Suprapubic skin (tissue), 4 donors: ENCODE measurements around the gene TMEM72. TPM values are rescaled to one million over a fixed set of nuclear protein-coding genes. Genes with fewer than 3 reads are reported as not detected.

Source experiments
- DNase-seq, 2 donors: peaks; one replicate each; pipeline ENCODE4 v3.0.0-alpha.2; 2019; ENCODE audit warnings: low spot score in 2 of 2
- H3K27ac ChIP-seq: fragments of 200-600 bp; sonication (generic); one replicate; pipeline ENCODE4 v1.5.1; 2019
- H3K27me3 ChIP-seq: fragments of 200-600 bp; sonication (generic); one replicate; pipeline ENCODE4 v1.5.1; 2019
- H3K36me3 ChIP-seq: fragments of 200-600 bp; sonication (generic); one replicate; pipeline ENCODE4 v1.5.1; 2019
- H3K4me1 ChIP-seq: fragments of 200-600 bp; sonication (generic); one replicate; pipeline ENCODE4 v1.5.1; 2019
- H3K4me3 ChIP-seq: fragments of 200-600 bp; sonication (generic); one replicate; pipeline ENCODE4 v1.5.1; 2019; ENCODE audit warnings: mild to moderate bottlenecking
- H3K9me3 ChIP-seq: fragments of 200-600 bp; sonication (generic); one replicate; pipeline ENCODE4 v1.5.1; 2019
- EP300 ChIP-seq: sonication (generic); formaldehyde crosslinking; IDR thresholded peaks from one replicate; pipeline ENCODE4 v1.6.1; 2017; ENCODE audit warnings: antibody characterized with exemption
- POLR2A ChIP-seq, 2 donors: fragments of 450-650 bp; IDR thresholded peaks; one replicate each; pipeline ENCODE4 v1.6.1; 2017; ENCODE audit warnings: antibody characterized with exemption in 2 of 2, mild to moderate bottlenecking in 2 of 2, moderate library complexity in 2 of 2
- POLR2AphosphoS5 ChIP-seq, 3 donors: sonication (generic); formaldehyde crosslinking; IDR thresholded peaks; one replicate each; pipeline ENCODE4 v1.6.1; 2017; ENCODE audit warnings: antibody characterized with exemption in 3 of 3
- WGBS: methylation state at CpG from one replicate; pipeline ENCODE4 v1.1.5; 2018; 5-methylcytosine and 5-hydroxymethylcytosine counted together
- total RNA-seq, 4 donors: library from RNA; depleted of rRNA; stranded (reverse); fragments of >200 nt; gene quantifications; one replicate each; pipeline ENCODE4 v1.1.0, GENCODE V29; 2016
- TF ChIP-seq, protein P1 (sequence below), 2 donors: fragments of 200-600 bp in 1 of 2; fragments of 450-650 bp in 1 of 2; sonication (generic) in 1 of 2; IDR thresholded peaks; one replicate each; pipeline ENCODE4 v1.5.1; 2016 to 2019; ENCODE audit warnings: antibody characterized with exemption in 2 of 2, mild to moderate bottlenecking in 1 of 2, moderate library complexity in 1 of 2

TMEM72 gene
- total RNA-seq, 4 donors from 2014 or later: not detected

DNA sequence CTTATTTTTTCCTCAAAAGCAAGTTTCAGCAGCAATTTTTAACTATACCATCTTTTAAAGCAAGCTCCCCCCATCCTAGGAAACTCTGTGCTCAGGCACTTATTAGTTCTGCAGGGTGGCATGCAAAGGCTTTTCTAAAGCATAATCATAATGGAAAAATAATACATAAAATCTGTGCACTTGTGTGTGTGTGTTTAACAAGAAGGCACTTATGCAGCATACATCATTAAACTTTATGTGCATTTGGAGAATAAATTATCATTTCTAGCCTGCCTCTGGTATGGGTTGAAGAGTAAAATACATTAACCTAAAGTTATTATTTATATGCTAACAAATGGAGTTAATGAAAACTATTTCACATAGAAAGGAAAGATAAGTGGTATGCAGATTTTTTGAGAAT lies 42.9 kb downstream of the TMEM72 start:
- Histone ChIP-seq H3K27ac (no peak overlapping the region), H3K36me3 (peaks cover 4% of the 10 kb centered on the region), H3K4me1 (peaks cover 23% of the 10 kb centered on the region), H3K9me3 (no peaks in the 10 kb centered on the region), H3K4me3 (no peak overlapping the region), H3K27me3 (no peaks in the 10 kb centered on the region)
- TF ChIP-seq, protein P1, sequence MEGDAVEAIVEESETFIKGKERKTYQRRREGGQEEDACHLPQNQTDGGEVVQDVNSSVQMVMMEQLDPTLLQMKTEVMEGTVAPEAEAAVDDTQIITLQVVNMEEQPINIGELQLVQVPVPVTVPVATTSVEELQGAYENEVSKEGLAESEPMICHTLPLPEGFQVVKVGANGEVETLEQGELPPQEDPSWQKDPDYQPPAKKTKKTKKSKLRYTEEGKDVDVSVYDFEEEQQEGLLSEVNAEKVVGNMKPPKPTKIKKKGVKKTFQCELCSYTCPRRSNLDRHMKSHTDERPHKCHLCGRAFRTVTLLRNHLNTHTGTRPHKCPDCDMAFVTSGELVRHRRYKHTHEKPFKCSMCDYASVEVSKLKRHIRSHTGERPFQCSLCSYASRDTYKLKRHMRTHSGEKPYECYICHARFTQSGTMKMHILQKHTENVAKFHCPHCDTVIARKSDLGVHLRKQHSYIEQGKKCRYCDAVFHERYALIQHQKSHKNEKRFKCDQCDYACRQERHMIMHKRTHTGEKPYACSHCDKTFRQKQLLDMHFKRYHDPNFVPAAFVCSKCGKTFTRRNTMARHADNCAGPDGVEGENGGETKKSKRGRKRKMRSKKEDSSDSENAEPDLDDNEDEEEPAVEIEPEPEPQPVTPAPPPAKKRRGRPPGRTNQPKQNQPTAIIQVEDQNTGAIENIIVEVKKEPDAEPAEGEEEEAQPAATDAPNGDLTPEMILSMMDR (IDR thresholded peaks at IDR 0.05): no peak
- DNase-seq: no peak

DNA sequence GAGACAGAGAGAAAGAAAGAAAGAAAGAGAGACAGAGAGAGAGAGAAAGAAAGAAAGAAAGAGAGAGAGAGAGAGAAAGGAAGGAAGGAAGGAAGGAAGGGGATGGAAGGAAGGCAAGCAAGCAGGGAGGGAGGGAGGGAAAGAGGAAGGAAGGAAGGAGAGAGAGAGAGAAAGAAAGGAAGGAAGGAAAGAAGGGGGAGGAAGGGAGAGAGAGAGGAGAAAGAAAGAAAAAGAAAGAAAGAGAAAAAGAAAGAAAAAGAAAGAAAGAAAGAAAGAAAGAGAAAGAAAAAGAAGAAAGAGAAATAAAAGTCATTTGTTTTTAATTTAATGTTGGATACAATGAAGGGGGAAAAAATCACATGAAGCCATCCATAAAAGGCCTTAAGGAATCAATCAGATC lies 43.8 kb downstream of the TMEM72 start:
- peak overlapping the region; percentile 28 for H3K27ac ChIP-seq
- TF ChIP-seq POLR2A (IDR thresholded peaks at IDR 0.05) (no peak), POLR2AphosphoS5 (IDR thresholded peaks at IDR 0.05) (no peak), EP300 (no peak)
- TF ChIP-seq, protein P1 (IDR thresholded peaks at IDR 0.05): no peak

DNA sequence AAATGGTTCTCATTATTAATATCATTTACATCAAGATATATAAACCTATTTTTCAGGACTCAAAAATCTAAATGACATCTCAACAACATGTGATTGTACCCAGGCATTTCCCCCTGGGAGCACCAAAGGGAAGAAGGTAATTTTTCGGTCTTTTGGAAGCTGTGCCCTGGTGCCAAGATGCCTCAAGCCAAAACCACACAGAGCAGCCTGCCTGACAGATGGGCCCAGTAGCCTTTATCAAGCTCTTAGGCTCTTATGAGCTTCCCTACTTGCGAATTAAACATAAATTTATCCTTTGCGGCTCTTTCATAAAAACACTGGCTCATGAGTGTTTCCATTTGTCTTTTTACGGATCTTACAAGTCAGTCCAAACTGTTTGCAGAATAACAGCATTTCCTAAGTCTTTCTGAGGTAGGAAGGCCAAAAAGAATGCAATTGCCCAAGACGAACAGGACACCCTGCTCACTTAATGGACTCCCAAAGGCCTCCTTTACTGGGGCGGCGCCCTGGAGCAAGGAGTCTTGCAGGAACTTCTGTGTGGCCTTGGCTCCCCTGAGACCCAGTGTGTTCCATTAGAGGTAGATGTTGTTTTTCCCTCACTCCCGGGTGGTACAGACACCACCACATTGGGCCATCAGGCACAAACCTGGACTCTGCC lies 44.4 kb downstream of the TMEM72 start:
- peak overlapping the region; percentile 28 for H3K27ac ChIP-seq
- WGBS: 80% methylated on average over 8 of the region's 8 CpGs
- H3K27me3 ChIP-seq: no peaks in the 10 kb centered on the region
- H3K4me1 ChIP-seq: peaks cover 34% of the 10 kb centered on the region
- peaks cover 4% of the 10 kb centered on the region for H3K36me3 ChIP-seq
- H3K9me3 ChIP-seq: no peaks in the 10 kb centered on the region
- no peak overlapping the region for H3K4me3 ChIP-seq
- DNase-seq: peak; percentile 89 to 92
- TF ChIP-seq, protein P1 (IDR thresholded peaks at IDR 0.05): no peak
- peak in 2 of 3 donors; percentile 50 to 66 for TF ChIP-seq POLR2AphosphoS5 (IDR thresholded peaks at IDR 0.05)

More for the DNA sequence above, 43.8 kb downstream of the TMEM72 start:
- H3K9me3 ChIP-seq: no peaks in the 10 kb centered on the region
- H3K27me3 ChIP-seq: no peaks in the 10 kb centered on the region
- no peak for DNase-seq
- no peak overlapping the region for H3K4me3 ChIP-seq
- H3K4me1 ChIP-seq: peaks cover 29% of the 10 kb centered on the region
- H3K36me3 ChIP-seq: peaks cover 4% of the 10 kb centered on the region

- Histone ChIP-seq H3K27ac (peak overlapping the region; percentile 53), H3K9me3 (no peaks in the 10 kb centered on the region), H3K4me1 (peaks cover 40% of the 10 kb centered on the region), H3K36me3 (peaks cover 4% of the 10 kb centered on the region), H3K4me3 (no peak overlapping the region), H3K27me3 (no peaks in the 10 kb centered on the region)
- TF ChIP-seq EP300: no peak
- no peak for TF ChIP-seq POLR2AphosphoS5 (IDR thresholded peaks at IDR 0.05)
- no peak for TF ChIP-seq POLR2A (IDR thresholded peaks at IDR 0.05)
- TF ChIP-seq, protein P1 (IDR thresholded peaks at IDR 0.05): no peak
- peak in 1 of 2 donors; percentile 35 for DNase-seq
- WGBS: 95% methylated on average over 4 of the region's 4 CpGs
Measured at GRCh38 chr10:44956226-44956625, 45.1 kb downstream of the TMEM72 start.

GRCh38 chr10:44956717-44957706 lies 45.9 kb downstream of the TMEM72 start:
- Histone ChIP-seq H3K4me3 (no peak overlapping the region), H3K27ac (peak overlapping the region; percentile 53), H3K36me3 (peaks cover 4% of the 10 kb centered on the region), H3K4me1 (peaks cover 48% of the 10 kb centered on the region), H3K27me3 (no peaks in the 10 kb centered on the region), H3K9me3 (no peaks in the 10 kb centered on the region)
- DNase-seq: peak in 1 of 2 donors; percentile 13
- 95% methylated on average over 4 of the region's 4 CpGs for WGBS
- TF ChIP-seq, protein P1 (IDR thresholded peaks at IDR 0.05): no peak
- no peak for TF ChIP-seq POLR2A (IDR thresholded peaks at IDR 0.05)
- TF ChIP-seq EP300: no peak
- TF ChIP-seq POLR2AphosphoS5 (IDR thresholded peaks at IDR 0.05): no peak
